ENCODE results near the gene ID3. TPM values are rescaled to one million over a fixed set of nuclear protein-coding genes. Genes with fewer than 3 reads are reported as not detected.

The ID3 gene
- total RNA-seq, 6 donors from 2014 or later = 75.4 to 269 (median 135) TPM

GRCh38 chr1:23515905-23516304, 43.4 kb downstream of the ID3 start:
- Histone ChIP-seq H3K4me3 (no peak overlapping the region), H3K27me3 (no peaks in the 10 kb centered on the region), H3K4me1 (no peaks in the 10 kb centered on the region), H3K9me3 (no peaks in the 10 kb centered on the region), H3K36me3 (no peaks in the 10 kb centered on the region), H3K27ac (no peak overlapping the region)
- no peak for TF ChIP-seq POLR2A (IDR thresholded peaks at IDR 0.05)
- no peak for TF ChIP-seq POLR2AphosphoS5 (IDR thresholded peaks at IDR 0.05)
- TF ChIP-seq EP300 (IDR thresholded peaks at IDR 0.05) = no peak
- TF ChIP-seq, protein P1, sequence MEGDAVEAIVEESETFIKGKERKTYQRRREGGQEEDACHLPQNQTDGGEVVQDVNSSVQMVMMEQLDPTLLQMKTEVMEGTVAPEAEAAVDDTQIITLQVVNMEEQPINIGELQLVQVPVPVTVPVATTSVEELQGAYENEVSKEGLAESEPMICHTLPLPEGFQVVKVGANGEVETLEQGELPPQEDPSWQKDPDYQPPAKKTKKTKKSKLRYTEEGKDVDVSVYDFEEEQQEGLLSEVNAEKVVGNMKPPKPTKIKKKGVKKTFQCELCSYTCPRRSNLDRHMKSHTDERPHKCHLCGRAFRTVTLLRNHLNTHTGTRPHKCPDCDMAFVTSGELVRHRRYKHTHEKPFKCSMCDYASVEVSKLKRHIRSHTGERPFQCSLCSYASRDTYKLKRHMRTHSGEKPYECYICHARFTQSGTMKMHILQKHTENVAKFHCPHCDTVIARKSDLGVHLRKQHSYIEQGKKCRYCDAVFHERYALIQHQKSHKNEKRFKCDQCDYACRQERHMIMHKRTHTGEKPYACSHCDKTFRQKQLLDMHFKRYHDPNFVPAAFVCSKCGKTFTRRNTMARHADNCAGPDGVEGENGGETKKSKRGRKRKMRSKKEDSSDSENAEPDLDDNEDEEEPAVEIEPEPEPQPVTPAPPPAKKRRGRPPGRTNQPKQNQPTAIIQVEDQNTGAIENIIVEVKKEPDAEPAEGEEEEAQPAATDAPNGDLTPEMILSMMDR (IDR thresholded peaks at IDR 0.05) = no peak
- ATAC-seq (ENCODE audit: low FRiP score in 2 of 2) (no peak), DNase-seq (no peak)
- 95 to 97% methylated on average over 4 of the region's 4 CpGs for WGBS, 2 donors

- no peaks in the 10 kb centered on the region for H3K9me3 ChIP-seq
- 88 to 100% methylated on average over 3 of the region's 3 CpGs for WGBS, 2 donors
- H3K4me3 ChIP-seq = no peak overlapping the region
- no peaks in the 10 kb centered on the region for H3K4me1 ChIP-seq
- H3K27ac ChIP-seq = no peak overlapping the region
- no peak for DNase-seq
- H3K36me3 ChIP-seq = no peaks in the 10 kb centered on the region
- no peaks in the 10 kb centered on the region for H3K27me3 ChIP-seq
- no peak for ATAC-seq (ENCODE audit: low FRiP score in 2 of 2)
- no peak for TF ChIP-seq POLR2AphosphoS5 (IDR thresholded peaks at IDR 0.05)
- no peak for TF ChIP-seq EP300 (IDR thresholded peaks at IDR 0.05)
- TF ChIP-seq, protein P1 (IDR thresholded peaks at IDR 0.05) = no peak
- no peak for TF ChIP-seq POLR2A (IDR thresholded peaks at IDR 0.05)
These were observed 45.1 kb downstream of the ID3 start for GRCh38 chr1:23514111-23514679.

DNA sequence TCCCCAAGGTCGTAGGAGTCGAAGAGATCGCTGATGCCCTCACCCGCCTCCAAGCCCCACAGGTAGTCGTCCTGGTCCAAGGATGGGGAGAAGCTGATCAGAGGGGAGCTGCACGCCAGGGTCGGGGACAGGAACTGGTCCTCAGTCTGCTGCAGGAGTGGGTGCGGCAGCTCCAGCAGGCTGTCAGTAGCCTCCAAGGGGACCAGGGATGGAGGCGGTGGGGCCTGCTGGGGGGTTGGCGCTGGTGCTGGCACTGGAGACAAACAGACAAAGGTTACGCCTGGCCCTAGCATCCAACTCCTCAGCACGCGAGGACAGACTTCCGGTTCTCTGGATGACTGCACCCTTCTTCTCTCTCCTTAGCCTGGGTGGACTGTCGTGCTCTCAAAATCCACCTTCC, 49.4 kb downstream of the ID3 start:
- DNase-seq = no peak
- no peak overlapping the region for H3K4me3 ChIP-seq
- H3K36me3 ChIP-seq = no peaks in the 10 kb centered on the region
- no peak for ATAC-seq (ENCODE audit: low FRiP score in 2 of 2)
- WGBS, 2 donors = 97 to 98% methylated on average over 11 to 15 of the region's 15 CpGs
- H3K27ac ChIP-seq = no peak overlapping the region
- H3K4me1 ChIP-seq = peaks cover 0 to 3% (median 0%) of the 10 kb centered on the region in 4 donors
- TF ChIP-seq, protein P1 (IDR thresholded peaks at IDR 0.05) = no peak
- H3K9me3 ChIP-seq = no peaks in the 10 kb centered on the region
- no peaks in the 10 kb centered on the region for H3K27me3 ChIP-seq

Other genes starting within 250 kb of the ID3 start
- 10 to 100 TPM; 43.9 to 97.7 (median 73.5) TPM for gene HNRNPR, start 215.2 kb downstream of the ID3 start, total RNA-seq
- 10 to 100 TPM in 2 of 6 donors, 1 to 10 TPM in 4; 5.5 to 11.3 (median 8.2) TPM for gene ZNF436, start 189.7 kb downstream of the ID3 start, total RNA-seq
- 100 to 1,000 TPM in 1 of 6 donors, 10 to 100 TPM in 5; 32.5 to 141 (median 42.9) TPM for gene TCEA3, start 134.8 kb downstream of the ID3 start, total RNA-seq
- gene ASAP3, start 75.3 kb downstream of the ID3 start, total RNA-seq = 10 to 100 TPM; 29.5 to 47.2 (median 41.8) TPM
- 1 to 10 TPM in 5 of 6 donors, under 1 TPM in 1; 0.69 to 1.9 (median 1.1) TPM for gene E2F2, start 28.3 kb downstream of the ID3 start, total RNA-seq
- 1,000 to 10,000 TPM in 1 of 6 donors, 100 to 1,000 TPM in 5; 497 to 1,020 (median 874) TPM for gene RPL11, start 132.3 kb upstream of the ID3 start, total RNA-seq
- 10 to 100 TPM; 43.2 to 71.2 (median 59.0) TPM for gene ELOA, start 184.0 kb upstream of the ID3 start, total RNA-seq
- 10 to 100 TPM; 29.5 to 57.0 (median 45.1) TPM for gene PITHD1, start 218.9 kb upstream of the ID3 start, total RNA-seq
- gene LYPLA2, start 231.6 kb upstream of the ID3 start, total RNA-seq = 10 to 100 TPM; 38.5 to 84.1 (median 59.9) TPM
- gene GALE, start 241.3 kb upstream of the ID3 start, total RNA-seq = 10 to 100 TPM; 49.2 to 95.0 (median 59.7) TPM